ENCODE measurements around the gene FSTL5.

Gene FSTL5

GRCh38 chr4:161704040-161704439 is 459.8 kb downstream of the FSTL5 start:
- no peak for DNase-seq (ENCODE audit: low read depth)

GRCh38 chr4:161702287-161702686 is 461.5 kb downstream of the FSTL5 start:
- DNase-seq (ENCODE audit: low read depth) = no peak

GRCh38 chr4:161696944-161697343 is 466.9 kb downstream of the FSTL5 start:
- DNase-seq (ENCODE audit: low read depth) = no peak

- no peak for DNase-seq (ENCODE audit: low read depth)
Measured at GRCh38 chr4:161680146-161680545, 483.7 kb downstream of the FSTL5 start.

- DNase-seq (ENCODE audit: low read depth) = no peak
Measured at GRCh38 chr4:161664740-161665139, 499.1 kb downstream of the FSTL5 start.

GRCh38 chr4:161663844-161664243 is 500.0 kb downstream of the FSTL5 start:
- DNase-seq (ENCODE audit: low read depth) = no peak

GRCh38 chr4:161658676-161659075 is 505.1 kb downstream of the FSTL5 start:
- no peak for DNase-seq (ENCODE audit: low read depth)

GRCh38 chr4:161657616-161658015 is 506.2 kb downstream of the FSTL5 start:
- no peak for DNase-seq (ENCODE audit: low read depth)

- no peak for DNase-seq (ENCODE audit: low read depth)
Measured at GRCh38 chr4:161656594-161656993, 507.2 kb downstream of the FSTL5 start.

- no peak for DNase-seq (ENCODE audit: low read depth)
Measured at GRCh38 chr4:161655148-161655547, 508.7 kb downstream of the FSTL5 start.

GRCh38 chr4:161653697-161654096 is 510.1 kb downstream of the FSTL5 start:
- DNase-seq (ENCODE audit: low read depth) = no peak

GRCh38 chr4:161651586-161651985 is 512.2 kb downstream of the FSTL5 start:
- DNase-seq (ENCODE audit: low read depth) = no peak

GRCh38 chr4:161650812-161651211 is 513.0 kb downstream of the FSTL5 start:
- DNase-seq (ENCODE audit: low read depth) = no peak

GRCh38 chr4:161647757-161648156 is 516.0 kb downstream of the FSTL5 start:
- no peak for DNase-seq (ENCODE audit: low read depth)

GRCh38 chr4:161642708-161643107 is 521.1 kb downstream of the FSTL5 start:
- no peak for DNase-seq (ENCODE audit: low read depth)

- DNase-seq (ENCODE audit: low read depth) = no peak
Measured at GRCh38 chr4:161629694-161630441, 533.9 kb downstream of the FSTL5 start.

- DNase-seq (ENCODE audit: low read depth) = no peak
Measured at GRCh38 chr4:161604516-161605300, 559.1 kb downstream of the FSTL5 start.

GRCh38 chr4:161601011-161601410 is 562.8 kb downstream of the FSTL5 start:
- no peak for DNase-seq (ENCODE audit: low read depth)

GRCh38 chr4:161595230-161595771 is 568.5 kb downstream of the FSTL5 start:
- no peak for DNase-seq (ENCODE audit: low read depth)

- DNase-seq (ENCODE audit: low read depth) = no peak
Measured at GRCh38 chr4:161585011-161585410, 578.8 kb downstream of the FSTL5 start.

GRCh38 chr4:161583549-161583948 is 580.3 kb downstream of the FSTL5 start:
- no peak for DNase-seq (ENCODE audit: low read depth)

GRCh38 chr4:161581262-161582230 is 582.3 kb downstream of the FSTL5 start:
- no peak for DNase-seq (ENCODE audit: low read depth)
